ENCODE results near the gene ARHGAP8. TPM values are rescaled to one million over a fixed set of nuclear protein-coding genes. Genes with fewer than 3 reads are reported as not detected.

Gene ARHGAP8
- total RNA-seq, 2 experiments from 2014 or later = not detected

GRCh38 chr22:44728761-44729324 is 23.5 kb upstream of the ARHGAP8 start:
- Histone ChIP-seq H3K36me3 (ENCODE audit: insufficient read depth, low read length) (no peaks in the 10 kb centered on the region), H3K4me2 (ENCODE audit: low read length) (no peak overlapping the region), H3K4me1 (ENCODE audit: insufficient read depth, low read length, poor library complexity, severe bottlenecking) (no peaks in the 10 kb centered on the region), H3K79me2 (ENCODE audit: insufficient read depth, low read depth, low read length) (no peaks in the 10 kb centered on the region), H3K27ac (ENCODE audit: low read depth, low read length, poor library complexity, severe bottlenecking) (no peak overlapping the region), H4K20me1 (ENCODE audit: insufficient read depth, low read length) (no peaks in the 10 kb centered on the region), H2AFZ (ENCODE audit: low read length) (no peak overlapping the region), H3K9me3 (ENCODE audit: low read length) (no peaks in the 10 kb centered on the region), H3K9me2 (ENCODE audit: insufficient read depth, low read length) (no peaks in the 10 kb centered on the region), H3K4me3 (ENCODE audit: low read depth, low read length, poor library complexity, severe bottlenecking) (no peak overlapping the region)
- no peak for TF ChIP-seq CTCF (conservative IDR thresholded peaks at IDR 0.05; ENCODE audit: low read length)
- TF ChIP-seq EZH2phosphoT487 (IDR thresholded peaks at IDR 0.05; ENCODE audit: borderline replicate concordance, low read depth, low read length) = no peak
- intact Hi-C loops (cut with micrococcal nuclease; ENCODE audit: unreplicated experiment) = no loop called here
- DNase-seq (ENCODE audit: low spot score) = no peak
- BruUV-seq (replicated peaks) = no TSS peak
- CTCF ChIA-PET (ENCODE audit: unreplicated experiment) = no interaction called here
- POLR2A ChIA-PET = interaction anchor here (0.6 kb wide), 1 partner anchor 1487 kb away, joined by 3 read pairs; no protein-coding TSS in a partner anchor

- BruUV-seq (replicated peaks) = no TSS peak
- H2AFZ ChIP-seq (ENCODE audit: low read length) = no peak overlapping the region
- ChIA-PET CTCF (ENCODE audit: unreplicated experiment) (no interaction called here), POLR2A (interaction anchor here (0.6 kb wide), 1 partner anchor 1486 kb away, joined by 3 read pairs; no protein-coding TSS in a partner anchor)
- intact Hi-C loops (cut with micrococcal nuclease; ENCODE audit: unreplicated experiment) = no loop called here
- H3K4me2 ChIP-seq (ENCODE audit: low read length) = no peak overlapping the region
- TF ChIP-seq EZH2phosphoT487 (IDR thresholded peaks at IDR 0.05; ENCODE audit: borderline replicate concordance, low read depth, low read length) = no peak
- no peak for TF ChIP-seq CTCF (conservative IDR thresholded peaks at IDR 0.05; ENCODE audit: low read length)
- no peaks in the 10 kb centered on the region for H4K20me1 ChIP-seq (ENCODE audit: insufficient read depth, low read length)
- H3K9me2 ChIP-seq (ENCODE audit: insufficient read depth, low read length) = no peaks in the 10 kb centered on the region
- no peaks in the 10 kb centered on the region for H3K79me2 ChIP-seq (ENCODE audit: insufficient read depth, low read depth, low read length)
- no peaks in the 10 kb centered on the region for H3K4me1 ChIP-seq (ENCODE audit: insufficient read depth, low read length, poor library complexity, severe bottlenecking)
- no peaks in the 10 kb centered on the region for H3K9me3 ChIP-seq (ENCODE audit: low read length)
- no peak for DNase-seq (ENCODE audit: low spot score)
- H3K4me3 ChIP-seq (ENCODE audit: low read depth, low read length, poor library complexity, severe bottlenecking) = no peak overlapping the region
- H3K36me3 ChIP-seq (ENCODE audit: insufficient read depth, low read length) = no peaks in the 10 kb centered on the region
- no peak overlapping the region for H3K27ac ChIP-seq (ENCODE audit: low read depth, low read length, poor library complexity, severe bottlenecking)
Measured at GRCh38 chr22:44729391-44730021, 22.9 kb upstream of the ARHGAP8 start.

- H3K4me1 ChIP-seq (ENCODE audit: insufficient read depth, low read length, poor library complexity, severe bottlenecking) = no peaks in the 10 kb centered on the region
- H2AFZ ChIP-seq (ENCODE audit: low read length) = no peak overlapping the region
- ChIA-PET POLR2A (no interaction called here), CTCF (ENCODE audit: unreplicated experiment) (no interaction called here)
- no peak overlapping the region for H3K4me3 ChIP-seq (ENCODE audit: low read depth, low read length, poor library complexity, severe bottlenecking)
- no peaks in the 10 kb centered on the region for H3K9me2 ChIP-seq (ENCODE audit: insufficient read depth, low read length)
- no peak overlapping the region for H3K4me2 ChIP-seq (ENCODE audit: low read length)
- BruUV-seq (replicated peaks) = no TSS peak
- TF ChIP-seq CTCF (conservative IDR thresholded peaks at IDR 0.05; ENCODE audit: low read length) (no peak), EZH2phosphoT487 (IDR thresholded peaks at IDR 0.05; ENCODE audit: borderline replicate concordance, low read depth, low read length) (no peak)
- no peak overlapping the region for H3K27ac ChIP-seq (ENCODE audit: low read depth, low read length, poor library complexity, severe bottlenecking)
- H3K36me3 ChIP-seq (ENCODE audit: insufficient read depth, low read length) = no peaks in the 10 kb centered on the region
- intact Hi-C loops (cut with micrococcal nuclease; ENCODE audit: unreplicated experiment) = no loop called here
- no peaks in the 10 kb centered on the region for H4K20me1 ChIP-seq (ENCODE audit: insufficient read depth, low read length)
- H3K79me2 ChIP-seq (ENCODE audit: insufficient read depth, low read depth, low read length) = no peaks in the 10 kb centered on the region
- H3K9me3 ChIP-seq (ENCODE audit: low read length) = no peaks in the 10 kb centered on the region
- no peak for DNase-seq (ENCODE audit: low spot score)
Measured at GRCh38 chr22:44730022-44730393, 22.4 kb upstream of the ARHGAP8 start.
